Spinal cord (tissue), 10 donors: ENCODE results near the gene ONECUT1. TPM values are rescaled to one million over a fixed set of nuclear protein-coding genes. Genes with fewer than 3 reads are reported as not detected.

Experiments
- DNase-seq, 6 donors: peaks; one replicate each; pipeline versions ENCODE4 v3.0.0 to v3.0.0-alpha.2; 2013 to 2015; ENCODE audit warnings: low spot score in 6 of 6, low read depth in 4 of 6
- H3K27ac ChIP-seq: one replicate; pipeline ENCODE4 v1.5.1; 2013; ENCODE audit warnings: low read depth, low read length, control low read depth
- H3K27me3 ChIP-seq: one replicate; pipeline ENCODE4 v1.6.1; 2013; ENCODE audit warnings: low read length; ENCODE audit not compliant: control insufficient read depth, insufficient read depth
- H3K36me3 ChIP-seq: one replicate; pipeline ENCODE4 v1.6.1; 2013; ENCODE audit warnings: low read length; ENCODE audit not compliant: control insufficient read depth, insufficient read depth
- H3K4me1 ChIP-seq: one replicate; pipeline ENCODE4 v1.6.1; 2013; ENCODE audit warnings: low read length; ENCODE audit not compliant: control insufficient read depth, insufficient read depth
- H3K4me3 ChIP-seq: one replicate; pipeline ENCODE4 v1.5.1; 2013; ENCODE audit warnings: low read depth, low read length, control low read depth
- H3K9me3 ChIP-seq: one replicate; pipeline ENCODE4 v1.6.1; 2013; ENCODE audit warnings: low read length; ENCODE audit not compliant: control insufficient read depth, insufficient read depth
- WGBS: methylation state at CpG from one replicate; pipeline ENCODE4 v1.1.5; 2013; ENCODE audit warnings: missing lambda C conversion rate; ENCODE audit not compliant: insufficient coverage; 5-methylcytosine and 5-hydroxymethylcytosine counted together
- polyA plus RNA-seq, 2 donors: library from polyadenylated mRNA; unstranded; fragments of 120-200 nt; gene quantifications; one replicate each; pipeline ENCODE4 v1.2.1, GENCODE V29; 2013; ENCODE audit not compliant: insufficient read length in 2 of 2
- total RNA-seq, 2 donors: library from RNA; depleted of rRNA in 1 of 2; stranded (reverse); fragments of 120-200 nt in 1 of 2; fragments of >200 nt in 1 of 2; gene quantifications; one replicate each; pipeline versions ENCODE4 v1.2.3 to v1.2.4, GENCODE V29; 2013 to 2014
- donor health status: healthy.

Gene ONECUT1
- total and polyA plus RNA-seq, 4 donors = 1.1 to 3.6 (median 1.2) TPM

DNA sequence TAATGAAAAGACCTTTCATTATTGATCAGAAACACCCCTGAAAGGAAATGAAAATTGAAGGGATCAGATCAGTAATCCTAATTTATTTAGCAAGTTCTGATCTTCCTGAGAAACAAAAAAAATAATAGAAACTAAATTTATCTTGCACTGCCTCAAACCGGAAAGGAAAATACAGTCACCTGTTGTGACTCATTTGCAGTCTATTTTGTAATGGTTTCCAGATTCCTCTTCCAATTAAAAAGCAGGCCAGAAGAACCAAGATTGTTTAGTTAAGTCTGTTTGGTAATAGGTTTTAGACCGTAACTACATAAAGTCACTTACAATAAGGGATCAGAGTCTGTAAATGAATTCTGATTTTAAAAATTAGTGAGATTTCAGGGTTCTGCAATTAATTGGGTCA, 61.2 kb downstream of the ONECUT1 start:
- Histone ChIP-seq H3K4me1 (no peaks in the 10 kb centered on the region), H3K27me3 (no peaks in the 10 kb centered on the region), H3K9me3 (no peaks in the 10 kb centered on the region), H3K27ac (no peak overlapping the region), H3K4me3 (no peak overlapping the region), H3K36me3 (no peaks in the 10 kb centered on the region)
- no CpG with 5 or more reads among the region's 2 CpGs for WGBS
- DNase-seq = no peak

DNA sequence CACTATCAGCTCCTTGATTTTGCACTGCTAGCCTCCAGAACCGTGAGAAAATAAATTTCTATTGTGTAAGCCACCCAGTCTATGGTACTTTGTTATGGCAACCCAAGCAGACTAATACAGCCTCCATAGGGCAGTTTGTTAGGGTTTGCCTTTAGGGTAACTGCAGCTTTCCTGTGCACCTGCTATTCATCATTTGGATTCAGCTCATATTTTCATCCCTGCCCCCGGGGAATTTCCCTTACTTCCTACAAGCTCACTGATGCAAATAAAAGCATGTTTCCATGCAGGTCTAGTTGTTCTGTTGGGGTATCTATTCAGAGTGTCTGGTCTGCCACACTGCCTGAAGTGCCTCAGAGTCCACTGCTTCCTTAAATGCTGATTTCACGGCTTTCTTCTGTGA, 62.3 kb downstream of the ONECUT1 start:
- Histone ChIP-seq H3K27me3 (no peaks in the 10 kb centered on the region), H3K36me3 (no peaks in the 10 kb centered on the region), H3K9me3 (no peaks in the 10 kb centered on the region), H3K4me1 (no peaks in the 10 kb centered on the region), H3K4me3 (no peak overlapping the region), H3K27ac (no peak overlapping the region)
- 63% methylated on average over 1 of the region's 3 CpGs for WGBS
- no peak for DNase-seq

DNA sequence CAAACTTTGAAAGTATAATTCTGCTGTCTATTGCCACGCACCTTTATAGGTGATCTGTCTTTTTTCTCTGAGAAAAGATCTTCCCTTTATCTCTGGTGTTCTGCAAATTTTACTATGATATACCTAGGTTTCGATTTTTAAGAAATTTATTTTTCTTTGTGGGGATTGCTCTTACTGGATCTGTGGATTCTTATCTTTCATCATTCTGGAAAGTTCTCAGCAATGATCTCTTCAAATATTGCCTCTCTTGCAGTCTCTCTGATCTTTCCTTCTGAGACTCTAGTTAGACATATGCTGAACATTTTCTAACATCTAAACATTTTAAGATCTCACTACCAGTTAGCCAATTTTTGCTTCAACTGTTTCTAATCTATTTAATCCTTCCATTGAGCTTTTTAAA, 63.9 kb downstream of the ONECUT1 start:
- Histone ChIP-seq H3K27me3 (no peaks in the 10 kb centered on the region), H3K27ac (no peak overlapping the region), H3K4me3 (no peak overlapping the region), H3K4me1 (no peaks in the 10 kb centered on the region), H3K9me3 (no peaks in the 10 kb centered on the region), H3K36me3 (no peaks in the 10 kb centered on the region)
- no peak for DNase-seq
- no CpG with 5 or more reads among the region's 2 CpGs for WGBS

DNA sequence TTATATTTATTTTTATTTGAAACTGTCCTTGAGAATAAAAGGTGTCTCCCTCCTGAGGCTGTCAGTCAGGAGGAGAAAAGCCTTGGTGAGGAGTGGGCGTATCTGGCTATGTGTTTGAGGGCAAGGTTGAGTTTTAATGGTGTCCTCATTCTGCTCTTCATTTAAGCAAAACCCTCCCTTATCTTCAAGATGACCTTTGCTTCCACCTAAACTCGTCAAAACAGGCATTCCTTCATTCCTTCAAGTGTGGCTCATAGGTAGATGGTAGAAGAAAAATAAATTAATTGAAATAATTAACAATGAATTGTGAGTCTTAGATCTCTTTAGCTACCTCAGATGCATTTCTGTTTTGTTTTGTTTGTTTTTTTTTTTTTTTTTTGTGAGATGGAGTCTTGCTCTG, 71.6 kb downstream of the ONECUT1 start:
- H3K27ac ChIP-seq = no peak overlapping the region
- no peak overlapping the region for H3K4me3 ChIP-seq
- H3K9me3 ChIP-seq = no peaks in the 10 kb centered on the region
- no peaks in the 10 kb centered on the region for H3K36me3 ChIP-seq
- no CpG with 5 or more reads among the region's 2 CpGs for WGBS
- no peaks in the 10 kb centered on the region for H3K4me1 ChIP-seq
- H3K27me3 ChIP-seq = no peaks in the 10 kb centered on the region
- DNase-seq = no peak

DNA sequence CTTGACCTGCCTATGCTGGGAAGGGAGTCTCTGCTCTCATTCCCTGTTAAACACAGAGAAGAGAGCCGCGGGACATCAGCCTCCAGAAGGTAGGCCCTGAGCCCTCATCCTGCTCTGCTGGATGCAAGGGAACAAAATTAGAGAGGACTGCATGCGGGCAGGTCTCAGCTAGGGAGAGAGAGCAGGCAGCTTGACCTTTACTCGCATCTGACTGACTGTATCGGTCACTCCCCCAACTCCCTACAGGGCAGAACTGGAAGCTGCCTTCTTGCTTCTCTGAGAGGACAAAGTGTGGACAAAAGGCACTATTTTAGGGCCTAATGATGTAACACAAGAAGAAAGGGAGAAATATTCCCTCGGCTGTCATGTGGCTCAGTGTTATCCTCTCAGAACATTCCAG, 72.2 kb downstream of the ONECUT1 start:
- Histone ChIP-seq H3K36me3 (no peaks in the 10 kb centered on the region), H3K4me3 (no peak overlapping the region), H3K9me3 (no peaks in the 10 kb centered on the region), H3K27ac (no peak overlapping the region), H3K4me1 (no peaks in the 10 kb centered on the region), H3K27me3 (no peaks in the 10 kb centered on the region)
- DNase-seq = no peak
- 83% methylated on average over 1 of the region's 6 CpGs for WGBS

DNA sequence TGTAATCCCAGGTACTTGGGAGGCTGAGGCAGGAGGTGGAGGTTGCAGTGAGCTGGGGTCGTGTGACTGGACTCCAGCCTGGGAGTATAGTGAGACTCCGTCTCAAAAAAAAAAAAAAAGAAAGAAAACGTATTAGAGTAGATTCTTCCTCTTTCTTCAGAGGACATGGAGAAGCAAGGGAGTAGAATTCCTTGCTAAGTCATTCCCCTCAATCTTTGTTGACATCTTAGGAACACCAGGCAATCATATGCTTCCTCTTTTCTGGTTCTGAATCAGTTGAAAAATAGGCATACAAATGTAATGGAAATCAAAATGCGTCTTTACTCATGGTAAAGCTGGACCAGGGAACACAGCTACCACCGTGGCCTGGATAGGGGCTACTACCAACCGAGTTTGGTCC, 72.7 kb downstream of the ONECUT1 start:
- Histone ChIP-seq H3K27me3 (no peaks in the 10 kb centered on the region), H3K27ac (no peak overlapping the region), H3K9me3 (no peaks in the 10 kb centered on the region), H3K36me3 (no peaks in the 10 kb centered on the region), H3K4me3 (no peak overlapping the region), H3K4me1 (no peaks in the 10 kb centered on the region)
- 94% methylated on average over 3 of the region's 6 CpGs for WGBS
- DNase-seq = no peak

DNA sequence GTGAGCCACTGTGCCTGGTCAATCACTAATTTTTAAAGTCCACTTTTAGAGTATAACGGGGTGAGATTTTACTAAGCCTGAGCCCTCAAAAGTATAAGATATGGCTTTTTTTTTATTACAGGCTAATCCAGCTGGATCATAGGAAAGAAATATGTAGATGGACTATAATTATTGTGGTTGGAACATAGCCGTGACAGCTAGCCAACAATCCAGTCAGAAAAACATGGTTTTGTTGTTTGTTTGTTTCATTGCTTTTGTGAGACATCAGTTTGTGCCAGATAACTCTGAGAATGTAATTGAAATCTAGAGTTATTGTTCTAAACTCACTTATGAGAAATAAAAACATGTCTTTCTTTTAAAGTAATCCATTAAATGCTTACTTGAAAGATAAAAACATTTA, 73.6 kb downstream of the ONECUT1 start:
- no peak overlapping the region for H3K27ac ChIP-seq
- H3K4me1 ChIP-seq = no peaks in the 10 kb centered on the region
- H3K36me3 ChIP-seq = no peaks in the 10 kb centered on the region
- WGBS = no CpG with 5 or more reads among the region's 2 CpGs
- no peak overlapping the region for H3K4me3 ChIP-seq
- H3K27me3 ChIP-seq = no peaks in the 10 kb centered on the region
- DNase-seq = peak in 1 of 6 donors; percentile 38
- H3K9me3 ChIP-seq = no peaks in the 10 kb centered on the region

DNA sequence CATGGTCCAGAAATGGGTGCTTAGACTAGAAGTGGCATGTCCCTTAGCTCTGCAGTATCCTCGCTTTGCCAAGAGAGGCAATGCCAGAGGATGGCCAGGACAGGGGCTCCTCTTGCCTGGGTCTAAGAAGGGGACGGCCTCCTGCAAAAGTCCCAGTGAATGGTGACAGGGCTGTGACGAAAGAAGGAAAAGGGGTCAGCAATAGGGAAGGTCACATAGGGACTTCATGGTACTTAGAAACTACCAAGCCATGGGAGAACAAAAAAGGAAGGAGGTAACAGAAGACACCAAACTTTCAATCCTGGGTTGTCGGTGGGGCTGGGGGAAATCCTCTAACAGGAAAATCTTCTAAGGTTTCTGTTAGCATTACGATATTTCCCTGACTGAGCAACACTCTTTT, 74.7 kb downstream of the ONECUT1 start:
- no peak overlapping the region for H3K4me3 ChIP-seq
- 88% methylated on average over 2 of the region's 5 CpGs for WGBS
- no peaks in the 10 kb centered on the region for H3K4me1 ChIP-seq
- no peaks in the 10 kb centered on the region for H3K27me3 ChIP-seq
- no peak overlapping the region for H3K27ac ChIP-seq
- no peaks in the 10 kb centered on the region for H3K36me3 ChIP-seq
- H3K9me3 ChIP-seq = no peaks in the 10 kb centered on the region
- DNase-seq = no peak

DNA sequence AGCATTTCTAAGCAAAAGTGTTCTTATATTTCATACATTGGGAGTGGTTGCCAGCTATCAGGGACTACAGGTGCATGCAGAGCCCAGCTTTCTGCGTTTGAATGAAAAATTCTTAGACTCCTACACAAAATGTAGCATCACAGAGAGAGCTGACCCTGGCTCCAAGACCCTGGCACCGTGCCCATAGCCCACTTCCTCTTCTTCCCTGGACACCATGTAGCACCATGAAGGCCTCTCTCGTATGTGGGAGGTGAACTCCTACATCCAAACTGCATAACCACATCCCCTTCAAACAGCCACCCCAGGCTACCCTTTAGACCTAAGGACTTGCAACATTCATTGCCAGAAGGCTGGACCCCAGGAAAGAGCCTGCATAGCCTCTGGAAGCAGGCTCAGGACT, 75.2 kb downstream of the ONECUT1 start:
- H3K9me3 ChIP-seq = no peaks in the 10 kb centered on the region
- H3K4me3 ChIP-seq = no peak overlapping the region
- no peaks in the 10 kb centered on the region for H3K27me3 ChIP-seq
- no peaks in the 10 kb centered on the region for H3K36me3 ChIP-seq
- H3K27ac ChIP-seq = no peak overlapping the region
- WGBS = 92% methylated on average over 2 of the region's 3 CpGs
- no peaks in the 10 kb centered on the region for H3K4me1 ChIP-seq
- DNase-seq = no peak

DNA sequence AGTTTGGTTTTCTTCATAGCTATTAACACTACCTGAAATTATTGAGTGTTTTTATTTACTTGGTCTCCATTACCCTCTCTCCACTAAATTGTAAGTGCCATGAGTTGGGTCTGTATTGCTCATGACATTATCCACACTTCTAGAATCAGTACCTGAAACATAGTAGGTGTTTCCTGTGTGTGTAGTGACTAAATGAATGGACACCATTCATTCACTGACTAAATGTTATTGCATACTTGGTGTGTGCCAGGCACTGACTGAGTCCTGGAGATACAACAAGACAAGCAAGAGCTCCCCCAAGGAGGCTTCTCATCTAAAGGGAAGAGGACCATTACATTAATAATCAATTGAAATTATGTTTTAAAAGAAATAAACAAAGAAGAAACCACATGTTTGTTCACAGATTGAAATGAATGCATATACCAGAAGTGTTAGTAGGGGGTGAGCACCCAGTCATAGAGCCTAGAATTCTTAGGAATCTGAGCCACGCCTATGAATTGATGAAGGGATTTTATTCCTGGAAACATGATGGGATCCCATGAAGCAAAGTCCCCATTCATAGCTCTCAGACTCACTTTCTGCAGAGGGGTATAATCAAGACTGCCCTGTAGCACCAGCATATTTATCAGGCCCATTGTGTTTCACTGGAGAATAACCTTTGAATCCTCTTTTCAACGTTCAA, 79.3 kb downstream of the ONECUT1 start:
- Histone ChIP-seq H3K9me3 (no peaks in the 10 kb centered on the region), H3K4me3 (no peak overlapping the region), H3K27me3 (no peaks in the 10 kb centered on the region), H3K4me1 (no peaks in the 10 kb centered on the region), H3K36me3 (no peaks in the 10 kb centered on the region), H3K27ac (no peak overlapping the region)
- 62% methylated on average over 2 of the region's 2 CpGs for WGBS
- no peak for DNase-seq
